A172 (cell line): ENCODE measurements around the gene GRAP. TPM values are rescaled to one million over a fixed set of nuclear protein-coding genes. Genes with fewer than 3 reads are reported as not detected.
"Not testable (repeated sequence)": the region's sequence is repeated elsewhere in the genome, so short reads cannot be mapped to it uniquely, and the experiment has no call there.

Experiments used
- DNase-seq: peaks from one replicate; pipeline ENCODE4 v3.0.0-alpha.2; 2015; ENCODE audit warnings: low spot score
- total RNA-seq: library from RNA; depleted of rRNA; stranded (reverse); fragments of >200 nt; shearing (Covaris generic); gene quantifications from 2 replicates; pipeline ENCODE4 v1.2.3, GENCODE V29; 2014; rRNA removed

The GRAP gene
- total RNA-seq: 0.02 TPM in 1 of 2 replicates, not detected in the other

- not testable (repeated sequence) for DNase-seq
Measured at GRCh38 chr17:19046782-19047375, at the start of gene GRAP. Gene GRAP (minus strand): TSS chr17:19046957. CDS start chr17:19046926, 31 bp downstream.

GRCh38 chr17:19093684-19094438 is 47.1 kb upstream of the GRAP start:
- DNase-seq: not testable (repeated sequence)

DNA sequence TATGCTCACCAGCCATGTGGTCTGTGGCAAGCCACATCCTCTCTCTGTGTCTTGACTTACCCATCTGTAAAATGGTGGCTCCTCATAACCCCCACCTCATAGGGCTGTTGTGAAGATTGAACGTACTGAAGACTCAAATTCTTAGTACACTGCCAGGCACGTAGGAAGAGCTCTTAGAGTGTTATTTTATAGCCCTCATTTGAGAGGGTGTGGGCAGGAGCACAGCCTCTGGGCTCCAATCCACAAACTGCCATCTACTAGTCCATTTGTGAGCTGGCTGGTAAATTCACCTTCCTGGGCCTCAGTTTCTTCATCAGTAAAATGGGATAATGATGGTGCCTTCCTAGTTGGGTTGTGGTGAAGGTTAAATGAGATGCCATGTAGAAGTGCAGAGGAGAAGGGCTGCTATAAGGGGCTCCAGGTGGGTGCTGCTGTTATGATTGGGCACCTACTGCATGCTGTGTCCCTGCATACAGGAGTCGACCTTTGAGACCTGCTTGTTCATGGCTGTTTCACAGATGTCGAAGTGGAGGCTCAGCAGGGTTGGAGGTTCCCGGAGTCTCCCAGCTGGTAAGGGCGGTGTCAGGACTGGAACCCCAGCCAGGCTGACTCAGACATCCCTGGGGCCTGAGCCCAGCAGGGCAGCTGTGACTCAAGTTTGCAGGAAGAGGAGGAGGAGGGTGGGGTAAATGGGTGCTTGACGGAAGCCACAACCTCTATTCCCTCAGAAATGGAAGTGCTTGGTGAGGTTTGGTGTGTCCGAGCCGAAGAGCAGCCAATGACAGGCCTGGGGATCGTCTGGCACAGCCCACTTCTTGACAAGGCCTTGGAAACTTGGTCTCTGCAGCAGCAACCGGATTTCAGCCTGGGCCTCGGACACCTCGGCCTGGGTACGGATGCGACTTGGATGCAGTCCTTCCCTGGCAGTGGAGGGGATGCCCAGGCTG is 46.3 kb upstream of the GRAP start:
- peak; percentile 65 for DNase-seq

- not testable (repeated sequence) for DNase-seq
Measured at GRCh38 chr17:19090058-19090772, 43.5 kb upstream of the GRAP start.

GRCh38 chr17:19088804-19089685 is 42.3 kb upstream of the GRAP start:
- not testable (repeated sequence) for DNase-seq

GRCh38 chr17:19077386-19077785 is 30.6 kb upstream of the GRAP start:
- DNase-seq: not testable (repeated sequence)

DNA sequence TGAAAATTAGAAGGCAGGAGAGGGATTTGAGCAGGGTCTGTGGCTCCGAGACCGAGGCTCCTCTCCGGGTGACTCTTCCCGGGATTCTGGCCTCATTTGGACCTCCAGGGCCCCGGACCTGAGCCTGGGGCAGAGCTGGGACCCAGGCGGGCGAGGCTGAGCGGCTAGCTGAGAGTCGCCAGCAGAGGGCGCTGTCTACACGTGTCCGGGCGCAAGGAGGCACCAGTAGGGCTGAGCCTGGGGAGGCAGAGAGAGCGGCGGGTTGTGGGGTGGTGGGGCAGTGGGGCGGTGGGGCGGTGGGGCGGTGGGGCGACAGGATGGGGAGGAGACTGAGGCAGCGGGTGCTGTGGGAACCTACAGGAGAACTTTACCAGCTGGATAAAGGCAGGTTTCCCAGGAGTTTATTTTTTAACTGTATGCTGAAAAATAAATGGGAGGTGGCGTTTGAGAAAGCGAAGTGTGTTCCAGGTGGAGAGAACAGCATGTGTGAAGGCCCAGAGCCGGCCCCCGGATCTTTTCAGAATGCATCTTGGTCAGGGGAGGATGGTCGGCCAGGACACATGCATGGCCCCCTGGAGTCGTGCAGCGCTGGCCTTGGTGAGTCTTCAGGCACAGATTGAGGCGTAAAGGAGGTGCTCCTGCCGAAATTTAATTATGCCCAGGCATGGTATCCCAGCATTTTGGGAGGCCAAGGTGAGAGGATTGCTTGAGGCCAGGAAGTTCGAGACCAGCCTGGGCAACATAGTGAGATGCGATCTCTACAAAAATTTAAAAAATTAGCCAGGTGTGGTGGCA is 29.8 kb upstream of the GRAP start:
- not testable (repeated sequence) for DNase-seq

GRCh38 chr17:19070318-19071168 is 23.8 kb upstream of the GRAP start:
- DNase-seq: not testable (repeated sequence)

DNA sequence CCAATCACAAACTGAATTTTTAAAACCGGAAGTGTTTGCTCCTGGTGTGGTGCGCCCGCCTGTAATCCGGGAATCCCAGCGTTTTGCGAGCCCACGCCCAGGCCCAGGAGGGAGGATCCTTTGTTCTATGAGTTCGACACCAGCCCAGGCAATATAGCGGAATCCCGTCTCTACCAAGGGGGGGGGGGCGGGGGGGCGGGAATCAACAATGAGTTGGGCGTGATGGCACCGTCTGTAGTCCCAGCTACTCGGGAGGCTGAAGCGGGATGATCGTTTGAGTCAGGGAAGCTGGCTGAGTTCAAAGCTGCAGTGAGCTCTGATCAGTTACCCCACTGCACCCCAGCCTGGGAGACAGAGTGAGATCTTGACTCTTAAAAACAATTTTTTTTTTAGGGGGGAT is 17.6 kb upstream of the GRAP start:
- not testable (repeated sequence) for DNase-seq

DNA sequence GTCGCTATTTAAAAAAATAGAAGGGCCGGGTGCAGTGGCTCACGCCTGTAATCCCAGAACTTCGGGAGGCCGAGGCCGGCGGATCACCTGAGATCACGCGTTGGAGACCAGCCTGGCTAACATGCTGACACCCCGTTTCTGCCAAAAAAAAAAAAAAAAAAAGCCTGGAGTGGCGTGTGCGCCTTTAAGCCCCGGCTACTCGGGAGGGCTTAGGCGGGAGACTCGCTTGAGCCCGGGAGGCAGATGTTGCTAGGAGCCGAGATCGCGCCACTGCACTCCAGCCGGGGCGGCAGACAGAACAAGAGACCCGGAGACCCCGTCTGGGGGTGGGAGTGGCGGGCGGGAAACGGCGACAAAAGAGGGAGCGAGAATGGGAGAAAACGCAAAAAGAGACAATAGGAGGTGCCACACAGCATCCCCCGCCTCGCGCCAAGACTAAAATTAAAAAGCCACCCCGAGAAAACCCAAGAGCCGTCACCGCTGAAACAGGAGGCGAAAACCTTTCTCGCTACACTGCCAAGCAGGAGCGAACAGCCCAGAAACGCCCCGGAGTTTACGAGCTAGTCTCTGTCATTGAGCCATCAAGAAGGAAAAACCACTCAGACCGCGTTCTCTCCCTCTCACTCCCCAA is 16.7 kb upstream of the GRAP start:
- not testable (repeated sequence) for DNase-seq

- DNase-seq: not testable (repeated sequence)
Measured at GRCh38 chr17:19062718-19063325, 16.1 kb upstream of the GRAP start.

DNA sequence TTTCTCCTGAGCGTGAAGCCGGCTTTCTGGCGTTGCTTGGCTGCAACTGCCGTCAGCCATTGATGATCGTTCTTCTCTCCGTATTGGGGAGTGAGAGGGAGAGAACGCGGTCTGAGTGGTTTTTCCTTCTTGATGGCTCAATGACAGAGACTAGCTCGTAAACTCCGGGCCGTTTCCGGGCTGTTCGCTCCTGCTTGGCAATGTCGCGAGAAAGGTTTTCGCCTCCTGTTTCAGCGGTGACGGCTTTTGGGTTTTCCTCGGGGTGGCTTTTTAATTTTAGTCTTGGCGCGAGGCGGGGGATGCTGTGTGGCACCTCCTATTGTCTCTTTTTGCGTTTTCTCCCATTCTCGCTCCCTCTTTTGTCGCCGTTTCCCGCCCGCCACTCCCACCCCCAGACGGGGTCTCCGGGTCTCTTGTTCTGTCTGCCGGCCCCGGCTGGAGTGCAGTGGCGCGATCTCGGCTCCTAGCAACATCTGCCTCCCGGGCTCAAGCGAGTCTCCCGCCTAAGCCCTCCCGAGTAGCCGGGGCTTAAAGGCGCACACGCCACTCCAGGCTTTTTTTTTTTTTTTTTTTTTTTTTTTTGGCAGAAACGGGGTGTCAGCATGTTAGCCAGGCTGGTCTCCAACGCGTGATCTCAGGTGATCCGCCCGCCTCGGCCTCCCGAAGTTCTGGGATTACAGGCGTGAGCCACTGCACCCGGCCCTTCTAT is 15.4 kb upstream of the GRAP start:
- not testable (repeated sequence) for DNase-seq

GRCh38 chr17:19055447-19055846 is 8.7 kb upstream of the GRAP start:
- not testable (repeated sequence) for DNase-seq

GRCh38 chr17:19048826-19049225 is 2.1 kb upstream of the GRAP start:
- DNase-seq: not testable (repeated sequence)

DNA sequence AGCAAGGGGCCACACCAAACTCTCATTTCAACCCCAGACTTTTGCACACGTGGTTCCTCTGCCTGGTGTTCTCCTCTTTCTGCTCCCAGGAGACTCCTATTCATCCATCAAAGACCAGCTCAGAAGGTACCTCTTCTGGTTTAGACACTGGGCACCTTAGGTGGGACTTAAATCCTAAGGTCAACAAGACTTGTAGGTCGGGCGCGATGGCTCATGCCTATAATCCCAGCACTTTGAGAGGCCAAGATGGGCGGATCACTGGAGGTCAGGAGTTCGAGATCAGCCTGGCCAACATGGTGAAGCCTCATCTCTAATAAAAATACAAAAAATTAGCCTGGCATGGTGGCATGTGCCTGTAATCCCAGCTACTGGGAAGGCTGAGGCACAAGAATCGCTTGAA is 753 bp upstream of the GRAP start:
- not testable (repeated sequence) for DNase-seq

- not testable (repeated sequence) for DNase-seq
Measured at GRCh38 chr17:19044643-19045042, 2.1 kb downstream of the GRAP start.

GRCh38 chr17:19043032-19043431 is 3.7 kb downstream of the GRAP start:
- DNase-seq: not testable (repeated sequence)
